Astrocyte (in vitro differentiated cells and primary cell): Measurements from ENCODE around the gene PDPK1. TPM values are rescaled to one million over a fixed set of nuclear protein-coding genes. Genes with fewer than 3 reads are reported as not detected.
"Not testable (repeated sequence)": the region's sequence is repeated elsewhere in the genome, so short reads cannot be mapped to it uniquely, and the experiment has no call there.

Experiments
- DNase-seq: peaks from one replicate; pipeline ENCODE4 v3.0.0-alpha.2; 2010; ENCODE audit warnings: low read depth
- FAIRE-seq: peaks from 2 replicates; lab custom pipeline; 2011; peaks lifted over from hg19 to GRCh38; lab: Jason Lieb, UNC
- H2AFZ ChIP-seq: 2 replicates; pipeline ENCODE4 v1.6.0; 2012; ENCODE audit warnings: low read depth, low read length, inconsistent platforms
- H3K27ac ChIP-seq: 2 replicates; pipeline ENCODE4 v1.5.1; 2011; ENCODE audit warnings: low read depth, low read length, inconsistent platforms
- H3K27me3 ChIP-seq: 2 replicates; pipeline ENCODE4 v1.6.0; 2011; ENCODE audit warnings: low read length, inconsistent platforms; ENCODE audit not compliant: insufficient read depth
- H3K36me3 ChIP-seq: 2 replicates; pipeline ENCODE4 v1.5.1; 2011; ENCODE audit warnings: low read length, inconsistent platforms; ENCODE audit not compliant: insufficient read depth
- H3K4me1 ChIP-seq: 2 replicates; pipeline ENCODE4 v1.5.1; 2011; ENCODE audit warnings: low read length, inconsistent platforms; ENCODE audit not compliant: insufficient read depth
- H3K4me2 ChIP-seq: 2 replicates; pipeline ENCODE4 v1.6.0; 2012; ENCODE audit warnings: low read length, inconsistent platforms
- H3K4me3 ChIP-seq: 2 replicates; pipeline ENCODE4 v1.5.1; 2011; ENCODE audit warnings: low read depth, mild to moderate bottlenecking, low read length, inconsistent platforms; ENCODE audit not compliant: insufficient read depth
- H3K79me2 ChIP-seq: 2 replicates; pipeline ENCODE4 v1.6.0; 2012; ENCODE audit warnings: mild to moderate bottlenecking, low read length, inconsistent platforms; ENCODE audit not compliant: insufficient read depth
- H3K9ac ChIP-seq: 2 replicates; pipeline ENCODE4 v1.6.0; 2012; ENCODE audit warnings: mild to moderate bottlenecking, low read length, inconsistent platforms
- H3K9me3 ChIP-seq: 2 replicates; pipeline ENCODE4 v1.5.1; 2012; ENCODE audit warnings: low read depth, mild to moderate bottlenecking, low read length, inconsistent platforms; ENCODE audit not compliant: insufficient read depth
- H4K20me1 ChIP-seq: 2 replicates; pipeline ENCODE4 v1.6.0; 2012; ENCODE audit warnings: low read length, inconsistent platforms; ENCODE audit not compliant: insufficient read depth
- H3K27ac Mint-ChIP-seq: one replicate; pipeline ENCODE4 v1.8.0; 2021; ENCODE audit warnings: mild to moderate bottlenecking, mixed read lengths; ENCODE audit not compliant: unreplicated experiment
- H3K27me3 Mint-ChIP-seq: one replicate; pipeline ENCODE4 v1.8.0; 2021; ENCODE audit warnings: low read depth, mixed read lengths; ENCODE audit not compliant: unreplicated experiment
- H3K36me3 Mint-ChIP-seq: one replicate; pipeline ENCODE4 v1.8.0; 2021; ENCODE audit warnings: low read depth, mixed read lengths; ENCODE audit not compliant: unreplicated experiment
- H3K4me1 Mint-ChIP-seq: one replicate; pipeline ENCODE4 v1.8.0; 2021; ENCODE audit warnings: low read depth, mixed read lengths; ENCODE audit not compliant: unreplicated experiment
- H3K4me3 Mint-ChIP-seq: one replicate; pipeline ENCODE4 v1.8.0; 2021; ENCODE audit warnings: mild to moderate bottlenecking, moderate library complexity, mixed read lengths; ENCODE audit not compliant: unreplicated experiment
- H3K9me3 Mint-ChIP-seq: one replicate; pipeline ENCODE4 v1.8.0; 2021; ENCODE audit warnings: mild to moderate bottlenecking, mixed read lengths; ENCODE audit not compliant: unreplicated experiment
- microRNA-seq: library from miRNA; unstranded; fragments of <30 nt; microRNA quantifications from one replicate; pipeline ENCODE4 v1.2.0, GENCODE V29; 2020
- total RNA-seq: library from RNA; stranded (reverse); gene quantifications from 2 replicates; pipeline ENCODE4 v1.2.1, GENCODE V29; 2021

Gene PDPK1
- total RNA-seq, 1 donor from 2014 or later: 48.1 TPM

DNA sequence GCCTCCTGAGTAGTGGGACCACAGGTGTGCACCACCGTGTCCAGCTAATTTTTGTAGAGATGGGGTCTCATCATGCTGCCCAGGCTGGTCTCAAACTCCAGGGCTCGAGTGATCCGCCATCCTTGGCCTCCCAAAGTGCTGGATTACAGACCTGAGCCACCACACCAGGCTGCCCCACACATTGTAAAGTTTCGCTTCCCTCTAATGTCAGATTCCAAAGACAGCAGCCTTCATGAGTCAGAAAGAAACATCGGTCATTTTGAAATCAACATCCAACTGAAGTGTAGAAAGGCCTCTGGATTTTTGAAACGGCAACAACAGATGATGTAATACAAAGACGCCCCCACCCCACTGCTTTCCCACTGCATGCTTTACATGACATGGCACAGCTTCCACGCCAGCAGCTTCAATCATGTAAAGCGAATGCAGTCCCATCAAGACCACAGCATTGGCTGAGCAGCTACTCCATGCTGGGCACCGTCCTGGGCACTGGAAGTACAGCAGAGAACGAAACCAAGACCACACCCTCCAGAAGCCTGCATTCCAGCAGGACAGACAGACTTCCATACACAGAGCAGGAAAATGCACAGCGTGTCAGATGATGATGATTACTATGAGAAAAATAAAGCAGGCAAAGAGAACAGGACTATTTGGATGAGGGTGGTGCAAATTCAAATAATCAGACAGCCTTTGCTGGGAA is 107.1 kb downstream of the PDPK1 start:
- not testable (repeated sequence) for H3K27ac Mint-ChIP-seq, H3K27ac ChIP-seq, H4K20me1 ChIP-seq, H3K4me3 Mint-ChIP-seq, H3K9me3 Mint-ChIP-seq, H3K36me3 ChIP-seq, H3K27me3 Mint-ChIP-seq, H2AFZ ChIP-seq, H3K79me2 ChIP-seq, H3K4me3 ChIP-seq, H3K9me3 ChIP-seq, H3K36me3 Mint-ChIP-seq, H3K4me1 ChIP-seq, H3K27me3 ChIP-seq, H3K4me1 Mint-ChIP-seq, FAIRE-seq, DNase-seq, H3K9ac ChIP-seq, H3K4me2 ChIP-seq

DNA sequence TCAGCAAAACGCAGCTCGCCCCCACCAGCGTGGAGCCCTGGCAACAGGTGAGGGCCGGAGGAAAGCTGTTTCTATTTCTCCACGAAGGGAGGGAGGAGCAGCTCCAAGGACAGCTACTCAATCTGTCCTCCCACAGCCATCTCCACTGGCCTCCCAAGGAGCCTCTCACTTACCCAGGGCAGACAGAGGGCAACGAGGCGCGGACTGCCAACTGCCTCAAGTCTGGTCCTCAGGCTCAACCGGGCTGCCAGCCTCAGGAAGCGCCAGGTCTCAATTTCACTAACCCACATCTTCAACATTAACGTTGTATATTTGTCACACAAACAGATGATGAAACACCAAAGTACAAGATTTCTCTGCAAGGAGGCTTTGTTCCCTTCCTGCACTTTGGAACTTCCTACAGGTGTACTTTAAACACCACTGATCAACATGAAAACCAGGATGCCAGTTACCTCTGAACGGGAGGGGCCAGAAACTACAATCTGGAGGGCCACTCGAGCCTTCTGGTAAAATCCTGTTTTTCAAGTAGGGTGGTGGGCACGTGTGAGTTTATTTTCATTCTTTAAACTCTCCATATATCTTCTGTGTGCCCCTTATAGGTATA is 113.5 kb downstream of the PDPK1 start:
- not testable (repeated sequence) for DNase-seq, FAIRE-seq

More for the DNA sequence above, 113.5 kb downstream of the PDPK1 start:
- not testable (repeated sequence) for H3K9ac ChIP-seq, H3K27ac Mint-ChIP-seq, H4K20me1 ChIP-seq, H2AFZ ChIP-seq, H3K4me2 ChIP-seq, H3K4me1 ChIP-seq, H3K36me3 ChIP-seq, H3K36me3 Mint-ChIP-seq, H3K9me3 Mint-ChIP-seq, H3K27me3 Mint-ChIP-seq, H3K9me3 ChIP-seq, H3K4me3 ChIP-seq, H3K27me3 ChIP-seq, H3K4me1 Mint-ChIP-seq, H3K27ac ChIP-seq, H3K4me3 Mint-ChIP-seq, H3K79me2 ChIP-seq

Small RNA genes lying within 50 kb of the gene (microRNA-seq; reads per million reads assigned to microRNA genes)
- not detected for gene MIR3178

Other genes with a start within 250 kb of the PDPK1 start
- gene ABCA3, start 197.3 kb upstream of the PDPK1 start, total RNA-seq: 4.8 and 4.9 TPM in 2 replicates
- gene CCNF, start 108.6 kb upstream of the PDPK1 start, total RNA-seq: 5.5 and 6.4 TPM in 2 replicates
- gene TEDC2, start 77.9 kb upstream of the PDPK1 start, total RNA-seq: 5.8 and 6.0 TPM in 2 replicates
- 1.1 and 1.3 TPM in 2 replicates for gene NTN3, start 66.7 kb upstream of the PDPK1 start, total RNA-seq
- gene TBC1D24, start 62.9 kb upstream of the PDPK1 start, total RNA-seq: 12.8 and 13.4 TPM in 2 replicates
- gene ATP6V0C, start 24.1 kb upstream of the PDPK1 start, total RNA-seq: 311 TPM in 2 replicates
- 24.9 and 32.3 TPM in 2 replicates for gene AMDHD2, start 17.6 kb upstream of the PDPK1 start, total RNA-seq
- not detected in 2 replicates for gene CEMP1, start 6.6 kb upstream of the PDPK1 start, total RNA-seq
- 53.0 and 55.4 TPM in 2 replicates for gene KCTD5, start 144.5 kb downstream of the PDPK1 start, total RNA-seq
- gene PRSS27, start 182.2 kb downstream of the PDPK1 start, total RNA-seq: 2.3 and 3.0 TPM in 2 replicates
- gene SRRM2, start 214.6 kb downstream of the PDPK1 start, total RNA-seq: 387 and 409 TPM in 2 replicates
- gene ELOB, start 239.3 kb downstream of the PDPK1 start, total RNA-seq: 323 TPM in 2 replicates
- not detected in 2 replicates for gene PRSS33, start 249.5 kb downstream of the PDPK1 start, total RNA-seq